Activated T-cell treated with anti-CD3 and anti-CD28 coated beads, Interleukin-2, amount 50 U/mL, for 4 hours (primary cell): ENCODE results near the gene ATG4C. TPM values are rescaled to one million over a fixed set of nuclear protein-coding genes. Genes with fewer than 3 reads are reported as not detected.
"Not testable (repeated sequence)": the region's sequence is repeated elsewhere in the genome, so short reads cannot be mapped to it uniquely, and the experiment has no call there.

Experiments
- ATAC-seq, 2 donors: fragments of 200-7000 bp; cut with Tn5 transposase; one replicate each; pipeline ENCODE4 v1.10.0; 2021
- DNase-seq: peaks from one replicate; pipeline ENCODE4 v3.0.0-alpha.2; 2020
- H3K27me3 Mint-ChIP-seq: one replicate; pipeline ENCODE4 v1.8.0; 2021; ENCODE audit warnings: low read depth, mixed read lengths
- H3K36me3 Mint-ChIP-seq: one replicate; pipeline ENCODE4 v1.8.0; 2022; ENCODE audit warnings: mixed read lengths; ENCODE audit not compliant: insufficient read depth
- H3K4me1 Mint-ChIP-seq: one replicate; pipeline ENCODE4 v1.8.0; 2021; ENCODE audit warnings: low read depth, mixed read lengths
- H3K4me3 Mint-ChIP-seq: one replicate; pipeline ENCODE4 v1.8.0; 2021; ENCODE audit warnings: mild to moderate bottlenecking, moderate library complexity, mixed read lengths
- H3K9me3 Mint-ChIP-seq: one replicate; pipeline ENCODE4 v1.8.0; 2021; ENCODE audit warnings: mixed read lengths
- total RNA-seq, 3 donors: library from RNA; stranded (reverse); gene quantifications; one replicate each; pipeline ENCODE4 v1.2.1, GENCODE V29; 2021

ATG4C gene
- total RNA-seq, result 10 to 100 TPM in 1 of 3 donors, 1 to 10 TPM in 2; 7.8 to 15.0 (median 9.4) TPM

- H3K4me1 Mint-ChIP-seq, result peaks cover 9% of the 10 kb centered on the region
- peaks cover 12% of the 10 kb centered on the region for H3K27me3 Mint-ChIP-seq
Measured at GRCh38 chr1:62783736-62784508, at the start of gene ATG4C. TSS of gene ATG4C (plus strand) at chr1:62784132. CDS start at chr1:62803787, 19,655 bp downstream.

GRCh38 chr1:62735491-62736171 is 48.3 kb upstream of the ATG4C start:
- Mint-ChIP-seq H3K9me3 (no peaks in the 10 kb centered on the region), H3K27me3 (peaks cover 12% of the 10 kb centered on the region), H3K36me3 (no peaks in the 10 kb centered on the region), H3K4me3 (no peak overlapping the region), H3K4me1 (no peaks in the 10 kb centered on the region)
- ATAC-seq, result no peak
- no peak for DNase-seq

More at GRCh38 chr1:62783736-62784508, at the start of gene ATG4C:
- Mint-ChIP-seq H3K4me3 (no peak within 1 kb of the TSS), H3K9me3 (no peaks in the 10 kb centered on the region), H3K36me3 (no peaks in the 10 kb centered on the region)
- peak; percentile 87 for DNase-seq
- peak; percentile 97 to 98 for ATAC-seq

- not testable (repeated sequence) for H3K9me3 Mint-ChIP-seq
Measured at GRCh38 chr1:62740701-62741100, 43.2 kb upstream of the ATG4C start.

DNA sequence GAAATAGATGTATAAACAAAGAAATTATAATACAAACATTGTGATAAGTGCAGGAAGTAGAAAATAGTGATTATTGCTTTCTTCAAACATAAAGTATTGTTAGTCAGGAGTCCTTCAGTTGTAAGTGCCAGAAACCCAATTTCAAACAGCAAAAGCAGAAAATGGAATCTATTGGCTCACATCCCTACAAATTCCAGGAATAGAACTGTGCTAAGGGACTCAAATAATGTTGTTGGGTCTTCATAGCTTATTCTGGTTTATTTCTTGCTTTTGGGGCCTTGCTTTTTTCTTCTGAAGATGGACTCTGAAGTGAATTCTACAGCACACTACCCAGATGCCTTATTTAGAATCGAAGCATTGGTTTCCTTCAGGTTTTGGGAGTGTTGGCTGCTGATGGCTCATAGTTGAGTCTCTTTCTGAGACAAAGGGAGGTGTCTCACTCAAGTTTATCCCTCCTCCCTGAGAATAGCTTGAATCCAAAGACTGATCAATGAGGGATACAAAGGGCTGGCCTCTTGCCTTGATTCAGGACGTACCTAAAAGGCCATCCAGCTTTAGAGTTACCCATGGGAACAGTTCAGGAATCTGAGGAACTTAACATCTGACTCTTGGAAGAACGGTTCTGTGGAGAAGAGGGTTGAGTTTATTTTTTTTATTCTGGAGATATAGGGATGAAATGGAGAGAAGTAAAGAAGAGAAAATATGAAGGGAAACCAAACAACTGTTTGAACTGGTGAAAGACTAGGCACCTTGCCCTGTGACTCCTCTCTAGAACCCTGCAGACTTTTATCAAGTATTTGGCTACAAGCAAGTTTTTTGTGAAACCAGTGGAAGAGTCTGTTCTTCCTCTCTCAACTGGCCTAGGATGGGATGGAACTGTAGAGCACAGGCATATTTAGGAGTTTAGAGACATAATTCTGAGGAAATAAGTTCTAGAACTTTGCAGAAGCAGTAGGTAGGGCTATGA is 39.0 kb upstream of the ATG4C start:
- ATAC-seq, result no peak
- Mint-ChIP-seq H3K4me3 (no peak overlapping the region), H3K27me3 (peaks cover 11% of the 10 kb centered on the region), H3K4me1 (no peaks in the 10 kb centered on the region), H3K36me3 (no peaks in the 10 kb centered on the region), H3K9me3 (no peaks in the 10 kb centered on the region)
- no peak for DNase-seq

More at GRCh38 chr1:62740701-62741100, 43.2 kb upstream of the ATG4C start:
- H3K36me3 Mint-ChIP-seq, H3K4me1 Mint-ChIP-seq, H3K4me3 Mint-ChIP-seq, ATAC-seq, DNase-seq: not testable (repeated sequence)
- peaks cover 20% of the 10 kb centered on the region for H3K27me3 Mint-ChIP-seq

GRCh38 chr1:62746086-62746808 is 37.7 kb upstream of the ATG4C start:
- ATAC-seq (no peak), DNase-seq (no peak)
- no peaks in the 10 kb centered on the region for H3K9me3 Mint-ChIP-seq
- H3K4me3 Mint-ChIP-seq, result no peak overlapping the region
- peaks cover 5% of the 10 kb centered on the region for H3K27me3 Mint-ChIP-seq
- no peaks in the 10 kb centered on the region for H3K36me3 Mint-ChIP-seq
- H3K4me1 Mint-ChIP-seq, result no peaks in the 10 kb centered on the region

DNA sequence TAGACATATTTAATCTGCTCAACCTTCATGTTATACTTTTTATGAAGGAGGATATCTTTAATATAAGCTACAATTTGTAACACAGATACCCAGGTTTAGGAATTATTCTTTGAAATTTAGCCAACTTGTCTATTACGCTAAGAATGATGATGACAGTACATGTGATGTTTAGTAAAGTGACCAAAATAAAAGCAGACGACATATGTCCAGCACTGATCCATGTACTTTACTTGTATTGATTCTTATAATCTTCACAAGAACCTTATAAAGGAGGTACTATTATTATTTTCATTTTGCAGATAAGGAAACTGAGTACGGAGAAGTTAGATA is 37.2 kb upstream of the ATG4C start:
- no peaks in the 10 kb centered on the region for H3K4me1 Mint-ChIP-seq
- H3K4me3 Mint-ChIP-seq, result no peak overlapping the region
- no peaks in the 10 kb centered on the region for H3K36me3 Mint-ChIP-seq
- ATAC-seq (no peak), DNase-seq (no peak)
- no peaks in the 10 kb centered on the region for H3K9me3 Mint-ChIP-seq
- peaks cover 1% of the 10 kb centered on the region for H3K27me3 Mint-ChIP-seq

GRCh38 chr1:62753031-62753965 is 30.6 kb upstream of the ATG4C start:
- Mint-ChIP-seq H3K9me3 (no peaks in the 10 kb centered on the region), H3K4me3 (no peak overlapping the region), H3K4me1 (no peaks in the 10 kb centered on the region), H3K27me3 (peaks cover 9% of the 10 kb centered on the region), H3K36me3 (no peaks in the 10 kb centered on the region)
- ATAC-seq (no peak), DNase-seq (no peak)

- H3K27me3 Mint-ChIP-seq, ATAC-seq, H3K4me3 Mint-ChIP-seq, DNase-seq, H3K36me3 Mint-ChIP-seq, H3K9me3 Mint-ChIP-seq, H3K4me1 Mint-ChIP-seq: not testable (repeated sequence)
Measured at GRCh38 chr1:62754938-62755337, 29.0 kb upstream of the ATG4C start.

DNA sequence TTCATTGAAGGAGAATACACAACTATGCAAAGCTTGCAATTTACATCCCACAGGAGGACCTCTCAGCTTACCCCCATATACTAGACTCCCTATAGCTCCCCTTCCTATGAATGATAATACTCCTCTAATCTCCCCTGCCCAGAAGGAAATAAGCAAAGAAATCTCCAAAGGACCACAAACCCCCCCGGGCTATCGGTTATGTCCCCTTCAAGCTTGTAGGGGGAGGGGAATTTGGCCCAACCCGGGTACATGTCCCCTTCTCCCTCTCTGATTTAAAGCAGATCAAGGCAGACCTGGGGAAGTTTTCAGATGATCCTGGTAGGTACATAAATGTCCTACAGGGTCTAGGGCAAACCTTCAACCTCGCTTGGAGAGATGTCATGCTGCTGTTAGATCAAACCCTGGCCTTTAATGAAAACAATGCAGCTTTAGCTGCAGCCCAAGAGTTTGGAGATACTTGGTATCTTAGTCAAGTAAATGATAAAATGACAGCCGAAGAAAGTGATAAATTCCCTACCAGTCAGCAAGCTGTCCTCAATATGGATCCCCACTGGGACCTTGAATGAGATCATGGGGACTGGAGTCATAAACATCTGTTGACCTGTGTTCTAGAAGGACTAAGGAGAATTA is 27.6 kb upstream of the ATG4C start:
- H3K9me3 Mint-ChIP-seq, DNase-seq, H3K36me3 Mint-ChIP-seq, H3K4me3 Mint-ChIP-seq, H3K27me3 Mint-ChIP-seq, H3K4me1 Mint-ChIP-seq, ATAC-seq: not testable (repeated sequence)

GRCh38 chr1:62759232-62759875 is 24.6 kb upstream of the ATG4C start:
- not testable (repeated sequence) for H3K36me3 Mint-ChIP-seq, H3K27me3 Mint-ChIP-seq, DNase-seq, H3K4me3 Mint-ChIP-seq, ATAC-seq, H3K4me1 Mint-ChIP-seq, H3K9me3 Mint-ChIP-seq

- H3K4me3 Mint-ChIP-seq, H3K36me3 Mint-ChIP-seq, DNase-seq, H3K27me3 Mint-ChIP-seq, ATAC-seq, H3K9me3 Mint-ChIP-seq, H3K4me1 Mint-ChIP-seq: not testable (repeated sequence)
Measured at GRCh38 chr1:62760021-62760782, 23.7 kb upstream of the ATG4C start.
